Testis (tissue), 3 donors: Measurements from ENCODE around the gene LCOR. TPM values are rescaled to one million over a fixed set of nuclear protein-coding genes. Genes with fewer than 3 reads are reported as not detected.

ENCODE experiments used
- DNase-seq: peaks from one replicate; pipeline ENCODE4 v3.0.0-alpha.2; 2019
- H3K27ac ChIP-seq, 2 donors: fragments of 200-600 bp; sonication (generic); one replicate each; pipeline ENCODE4 v1.5.1; 2019
- H3K27me3 ChIP-seq: fragments of 200-600 bp; sonication (generic); one replicate; pipeline ENCODE4 v1.5.1; 2019
- H3K36me3 ChIP-seq: fragments of 200-600 bp; sonication (generic); one replicate; pipeline ENCODE4 v1.5.1; 2017; ENCODE audit warnings: low read depth; ENCODE audit errors: missing control alignments
- H3K4me1 ChIP-seq: fragments of 200-600 bp; sonication (generic); one replicate; pipeline ENCODE4 v1.5.1; 2019
- H3K4me3 ChIP-seq, 2 donors: fragments of 200-600 bp; sonication (generic); one replicate each; pipeline ENCODE4 v1.5.1; 2017 to 2019
- H3K9me3 ChIP-seq: fragments of 200-600 bp; sonication (generic); one replicate; pipeline ENCODE4 v1.5.1; 2017
- POLR2A ChIP-seq: fragments of 450-650 bp; IDR thresholded peaks from one replicate; pipeline ENCODE4 v1.6.1; 2017; ENCODE audit warnings: antibody characterized with exemption, mild to moderate bottlenecking, moderate library complexity
- WGBS, 2 donors: methylation state at CpG; one replicate each; pipeline ENCODE4 v1.1.5; 2018; 5-methylcytosine and 5-hydroxymethylcytosine counted together
- intact Hi-C: fragments of 100-400 bp; cut with DNase I; formaldehyde crosslinking; loops from one replicate; pipeline ENCODE4 v1.15.1; 2023; ENCODE audit warnings: low total_unique reads
- polyA plus RNA-seq: library from polyadenylated mRNA; stranded (reverse); fragments of 350-450 nt; fragmentation: Illumina TruSeq; extraction: RNeasy Lipid Tissue Mini Kit (QIAGEN cat#74804); gene quantifications from one replicate; pipeline ENCODE4 v1.2.3, GENCODE V29; 2014; ENCODE audit warnings: low read depth, low replicate concordance; ENCODE audit not compliant: insufficient read depth
- total RNA-seq, 2 donors: library from RNA; depleted of rRNA; stranded (reverse); fragments of >200 nt; gene quantifications; one replicate each; pipeline ENCODE4 v1.2.3, GENCODE V29; 2016
- TF ChIP-seq, protein P1 (sequence below), 3 experiments: fragments of 450-650 bp in 2 of 3; fragments of 200-600 bp in 1 of 3; sonication (generic) in 1 of 3; IDR thresholded peaks; one replicate each; pipeline ENCODE4 v1.5.1; 2016 to 2019; ENCODE audit warnings: antibody characterized with exemption in 3 of 3, mild to moderate bottlenecking in 2 of 3, moderate library complexity in 1 of 3

Gene LCOR
- total and polyA plus RNA-seq, 3 donors from 2014 or later = 11.6 to 68.3 (median 40.0) TPM

DNA sequence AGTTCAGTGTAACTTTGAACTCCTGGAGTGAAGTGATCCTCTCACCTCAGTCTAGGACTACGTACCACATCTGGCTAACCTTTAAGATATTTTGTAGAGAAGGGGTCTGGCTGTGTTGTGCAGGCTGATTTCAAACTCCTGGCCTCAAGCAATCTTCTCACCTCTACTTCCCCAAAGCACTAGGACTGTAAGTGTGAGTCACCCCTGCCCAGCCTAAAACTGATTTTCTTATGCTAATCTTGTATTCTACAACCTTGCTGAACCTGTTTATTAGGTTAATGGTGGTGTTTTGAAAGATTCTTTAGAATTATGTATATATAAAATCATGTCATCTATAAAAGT, 58.0 kb downstream of the LCOR start:
- DNase-seq = no peak
- Histone ChIP-seq H3K4me1 (no peaks in the 10 kb centered on the region), H3K36me3 (no peaks in the 10 kb centered on the region), H3K27ac (no peak overlapping the region), H3K27me3 (no peaks in the 10 kb centered on the region), H3K9me3 (no peaks in the 10 kb centered on the region), H3K4me3 (no peak overlapping the region)
- WGBS, 2 donors = 92 to 100% methylated on average over 1 of the region's 1 CpG
- TF ChIP-seq, protein P1, sequence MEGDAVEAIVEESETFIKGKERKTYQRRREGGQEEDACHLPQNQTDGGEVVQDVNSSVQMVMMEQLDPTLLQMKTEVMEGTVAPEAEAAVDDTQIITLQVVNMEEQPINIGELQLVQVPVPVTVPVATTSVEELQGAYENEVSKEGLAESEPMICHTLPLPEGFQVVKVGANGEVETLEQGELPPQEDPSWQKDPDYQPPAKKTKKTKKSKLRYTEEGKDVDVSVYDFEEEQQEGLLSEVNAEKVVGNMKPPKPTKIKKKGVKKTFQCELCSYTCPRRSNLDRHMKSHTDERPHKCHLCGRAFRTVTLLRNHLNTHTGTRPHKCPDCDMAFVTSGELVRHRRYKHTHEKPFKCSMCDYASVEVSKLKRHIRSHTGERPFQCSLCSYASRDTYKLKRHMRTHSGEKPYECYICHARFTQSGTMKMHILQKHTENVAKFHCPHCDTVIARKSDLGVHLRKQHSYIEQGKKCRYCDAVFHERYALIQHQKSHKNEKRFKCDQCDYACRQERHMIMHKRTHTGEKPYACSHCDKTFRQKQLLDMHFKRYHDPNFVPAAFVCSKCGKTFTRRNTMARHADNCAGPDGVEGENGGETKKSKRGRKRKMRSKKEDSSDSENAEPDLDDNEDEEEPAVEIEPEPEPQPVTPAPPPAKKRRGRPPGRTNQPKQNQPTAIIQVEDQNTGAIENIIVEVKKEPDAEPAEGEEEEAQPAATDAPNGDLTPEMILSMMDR (IDR thresholded peaks at IDR 0.05) = no peak
- TF ChIP-seq POLR2A = no peak
- intact Hi-C loops = no loop called here

GRCh38 chr10:96890580-96890979, 58.5 kb downstream of the LCOR start:
- Histone ChIP-seq H3K4me1 (no peaks in the 10 kb centered on the region), H3K36me3 (no peaks in the 10 kb centered on the region), H3K9me3 (no peaks in the 10 kb centered on the region), H3K27ac (no peak overlapping the region), H3K27me3 (no peaks in the 10 kb centered on the region), H3K4me3 (no peak overlapping the region)
- TF ChIP-seq, protein P1 (IDR thresholded peaks at IDR 0.05) = no peak
- TF ChIP-seq POLR2A = no peak
- no peak for DNase-seq
- WGBS, 2 donors = 74 to 76% methylated on average over 3 of the region's 3 CpGs
- intact Hi-C loops = no loop called here

- no peak for DNase-seq
- no peaks in the 10 kb centered on the region for H3K4me1 ChIP-seq
- intact Hi-C loops = no loop called here
- no peaks in the 10 kb centered on the region for H3K27me3 ChIP-seq
- TF ChIP-seq, protein P1 (IDR thresholded peaks at IDR 0.05) = no peak
- TF ChIP-seq POLR2A = no peak
- H3K27ac ChIP-seq = no peak overlapping the region
- WGBS, 2 donors = 88 to 92% methylated on average over 4 of the region's 4 CpGs
- no peak overlapping the region for H3K4me3 ChIP-seq
- no peaks in the 10 kb centered on the region for H3K9me3 ChIP-seq
- H3K36me3 ChIP-seq = no peaks in the 10 kb centered on the region
Measured at GRCh38 chr10:96891840-96892239, 59.7 kb downstream of the LCOR start.

GRCh38 chr10:96895662-96896424, 63.7 kb downstream of the LCOR start:
- Histone ChIP-seq H3K27ac (no peak overlapping the region), H3K36me3 (no peaks in the 10 kb centered on the region), H3K27me3 (no peaks in the 10 kb centered on the region), H3K4me3 (no peak overlapping the region), H3K9me3 (no peaks in the 10 kb centered on the region), H3K4me1 (no peaks in the 10 kb centered on the region)
- DNase-seq = no peak
- intact Hi-C loops = no loop called here
- 96% methylated on average over 6 of the region's 6 CpGs for WGBS, 2 donors
- TF ChIP-seq, protein P1 (IDR thresholded peaks at IDR 0.05) = no peak
- no peak for TF ChIP-seq POLR2A
